B cell (primary cell): ENCODE data around the gene SPRR5. TPM values are rescaled to one million over a fixed set of nuclear protein-coding genes. Genes with fewer than 3 reads are reported as not detected.

ENCODE experiments used
- ATAC-seq: fragments of 200-7000 bp; cut with Tn5 transposase; one replicate; pipeline ENCODE4 v1.10.0; 2021; ENCODE audit warnings: low read depth, mild to moderate bottlenecking, moderate number of reproducible peaks, moderate library complexity
- CTCF ChIA-PET: fragments of 350-600 bp; sonication (Branson Sonifier 250); formaldehyde crosslinking; loops from one replicate; lab custom pipeline; 2021; ENCODE audit warnings: antibody characterized with exemption, inconsistent platforms; lab: Charles Lee
- POLR2A ChIA-PET: fragments of 350-600 bp; sonication (Branson Sonifier 250); formaldehyde crosslinking; loops from one replicate; lab custom pipeline; 2021; ENCODE audit warnings: antibody characterized with exemption; lab: Charles Lee
- DNase-seq: peaks from one replicate; pipeline ENCODE4 v3.0.0; 2013
- H2AFZ ChIP-seq: 2 replicates; pipeline ENCODE4 v1.6.1; 2012; ENCODE audit warnings: mild to moderate bottlenecking, low read depth, low read length; ENCODE audit not compliant: insufficient read depth, poor library complexity, severe bottlenecking
- H3K27ac ChIP-seq, 2 donors: 1 replicate in 1 of 2; 2 replicates in 1 of 2; pipeline ENCODE4 v1.5.1; 2012 to 2013; ENCODE audit warnings: low read length in 2 of 2, mild to moderate bottlenecking in 2 of 2, moderate library complexity in 1 of 2
- H3K27me3 ChIP-seq, 4 experiments: fragments of 200-600 bp in 1 of 4; sonication (generic) in 1 of 4; replicated peaks in 1 of 4; 1 replicate in 2 of 4; 2 replicates in 2 of 4; pipeline versions ENCODE4 v1.6.1 to v1.7.0; 2013 to 2016; ENCODE audit warnings: low read length in 3 of 4, mild to moderate bottlenecking in 2 of 4, mixed read lengths in 1 of 4, moderate library complexity in 1 of 4; ENCODE audit not compliant: insufficient read depth in 4 of 4, control insufficient read depth in 3 of 4; ENCODE audit errors: control extremely low read depth in 1 of 4
- H3K36me3 ChIP-seq, 2 experiments: replicated peaks in 1 of 2; 1 replicate in 1 of 2; 2 replicates in 1 of 2; pipeline versions ENCODE4 v1.6.1 to v1.7.1; 2013; ENCODE audit warnings: low read length in 1 of 2; ENCODE audit not compliant: insufficient read depth in 2 of 2, control insufficient read depth in 1 of 2; ENCODE audit errors: control extremely low read depth in 1 of 2, extremely low read depth in 1 of 2
- H3K4me1 ChIP-seq, 2 donors: fragments of 200-600 bp in 1 of 2; sonication (generic) in 1 of 2; 1 replicate in 1 of 2; 2 replicates in 1 of 2; pipeline versions ENCODE4 v1.5.1 to v1.6.1; 2013 to 2017; ENCODE audit warnings: low read length in 2 of 2; ENCODE audit not compliant: control insufficient read depth in 2 of 2, insufficient read depth in 2 of 2
- H3K4me2 ChIP-seq: replicated peaks from 2 replicates; pipeline ENCODE3; 2012; ENCODE audit warnings: mild to moderate bottlenecking, low read depth, low read length; ENCODE audit not compliant: poor library complexity, severe bottlenecking
- H3K4me3 ChIP-seq, 5 experiments: fragments of 200-600 bp in 1 of 5; sonication (generic) in 1 of 5; 1 replicate in 3 of 5; 2 replicates in 2 of 5; pipeline versions ENCODE4 v1.5.1 to v1.7.0; 2011 to 2016; ENCODE audit warnings: low read length in 4 of 5, mild to moderate bottlenecking in 4 of 5, low read depth in 2 of 5, control low read depth in 1 of 5, moderate library complexity in 1 of 5; ENCODE audit not compliant: insufficient read depth in 1 of 5; ENCODE audit errors: control extremely low read depth in 1 of 5, extremely low read depth in 1 of 5
- H3K79me2 ChIP-seq: fragments of 200-600 bp; sonication (generic); one replicate; pipeline ENCODE4 v1.6.0; 2016; ENCODE audit warnings: low read length; ENCODE audit not compliant: control insufficient read depth, insufficient read depth
- H3K9ac ChIP-seq: fragments of 200-600 bp; sonication (generic); 2 replicates; pipeline ENCODE4 v1.6.1; 2017; ENCODE audit warnings: mild to moderate bottlenecking, low read length, moderate library complexity
- H3K9me3 ChIP-seq, 3 donors: one replicate each; pipeline versions ENCODE4 v1.6.1 to v1.7.1; 2013; ENCODE audit warnings: low read length in 2 of 3; ENCODE audit not compliant: control insufficient read depth in 2 of 3, insufficient read depth in 1 of 3; ENCODE audit errors: control extremely low read depth in 1 of 3
- H4K20me1 ChIP-seq: 2 replicates; pipeline ENCODE4 v1.6.0; 2012; ENCODE audit warnings: mild to moderate bottlenecking, low read length; ENCODE audit not compliant: insufficient read depth, control insufficient read depth, poor library complexity, severe bottlenecking
- H3K27ac Mint-ChIP-seq: one replicate; pipeline ENCODE4 v1.8.0; 2021; ENCODE audit warnings: mixed read lengths
- H3K27me3 Mint-ChIP-seq: one replicate; pipeline ENCODE4 v1.8.0; 2021; ENCODE audit warnings: mixed read lengths
- H3K4me1 Mint-ChIP-seq: one replicate; pipeline ENCODE4 v1.8.0; 2021; ENCODE audit warnings: mixed read lengths
- H3K4me3 Mint-ChIP-seq: one replicate; pipeline ENCODE4 v1.8.0; 2021; ENCODE audit warnings: mixed read lengths
- H3K9me3 Mint-ChIP-seq: one replicate; pipeline ENCODE4 v1.8.0; 2022; ENCODE audit warnings: mixed read lengths; ENCODE audit not compliant: insufficient read depth
- CTCF ChIP-seq: fragments of 200-600 bp; IDR thresholded peaks from one replicate; pipeline ENCODE4 v1.8.0; 2022; ENCODE audit warnings: antibody characterized with exemption, mild to moderate bottlenecking
- EZH2 ChIP-seq: IDR thresholded peaks from 2 replicates; pipeline ENCODE4 v1.6.1; 2012; ENCODE audit warnings: borderline replicate concordance, low read depth, mild to moderate bottlenecking, moderate library complexity, low read length; ENCODE audit not compliant: insufficient read depth, poor library complexity, severe bottlenecking
- WGBS: methylation state at CpG from one replicate; pipeline ENCODE4 v1.1.5; 2013; ENCODE audit warnings: missing lambda C conversion rate; ENCODE audit not compliant: insufficient coverage; 5-methylcytosine and 5-hydroxymethylcytosine counted together
- intact Hi-C: fragments of 100-400 bp; cut with micrococcal nuclease; formaldehyde crosslinking; loops from one replicate; pipeline ENCODE4 v1.10.0; 2022
- polyA plus RNA-seq: library from polyadenylated mRNA; depleted of rRNA; stranded (reverse); fragments of >200 nt; gene quantifications from 2 replicates; pipeline ENCODE4 v1.2.3, GENCODE V29; 2012
- total RNA-seq, 2 donors: library from RNA; stranded (reverse); fragments of 120-200 nt in 1 of 2; gene quantifications; 1 replicate in 1 of 2; 2 replicates in 1 of 2; pipeline versions ENCODE4 v1.2.3 to v1.2.4, GENCODE V29; 2013 to 2022

The SPRR5 gene
- total and polyA plus RNA-seq, 2 donors (not counting 1 experiment from before 2014, with no cell fraction given): not detected

GRCh38 chr1:152953761-152954160 is 6.8 kb downstream of the SPRR5 start:
- DNase-seq: no peak
- no peaks in the 10 kb centered on the region for H3K79me2 ChIP-seq
- Mint-ChIP-seq H3K9me3 (no peaks in the 10 kb centered on the region), H3K27me3 (peaks cover 24% of the 10 kb centered on the region), H3K27ac (no peak overlapping the region), H3K4me1 (no peaks in the 10 kb centered on the region), H3K4me3 (no peak overlapping the region)
- TF ChIP-seq EZH2 (no peak), CTCF (no peak)
- intact Hi-C loops: no loop called here
- H3K9me3 ChIP-seq: peaks cover 0 to 3% (median 0%) of the 10 kb centered on the region in 3 donors
- no peak for ATAC-seq
- H4K20me1 ChIP-seq: no peaks in the 10 kb centered on the region
- no peak overlapping the region for H3K4me3 ChIP-seq
- no peak overlapping the region for H2AFZ ChIP-seq
- POLR2A ChIA-PET: no interaction called here
- no peak overlapping the region for H3K27ac ChIP-seq
- H3K4me1 ChIP-seq: no peaks in the 10 kb centered on the region
- no peak overlapping the region for H3K9ac ChIP-seq
- CTCF ChIA-PET: no interaction called here
- no peak overlapping the region for H3K4me2 ChIP-seq
- H3K27me3 ChIP-seq: peaks cover 0 to 2% (median 0%) of the 10 kb centered on the region in 4 experiments
- WGBS: 83% methylated on average over 4 of the region's 7 CpGs
- no peaks in the 10 kb centered on the region for H3K36me3 ChIP-seq

- WGBS: 80% methylated on average over 2 of the region's 6 CpGs
- H3K27ac ChIP-seq: no peak overlapping the region
- ATAC-seq (no peak), DNase-seq (no peak)
- Mint-ChIP-seq H3K4me3 (no peak overlapping the region), H3K9me3 (no peaks in the 10 kb centered on the region), H3K4me1 (no peaks in the 10 kb centered on the region), H3K27ac (no peak overlapping the region), H3K27me3 (peaks cover 24% of the 10 kb centered on the region)
- H4K20me1 ChIP-seq: no peaks in the 10 kb centered on the region
- H3K79me2 ChIP-seq: no peaks in the 10 kb centered on the region
- CTCF ChIA-PET: no interaction called here
- H3K4me1 ChIP-seq: no peaks in the 10 kb centered on the region
- TF ChIP-seq EZH2: no peak
- no peak for TF ChIP-seq CTCF
- peaks cover 0 to 3% (median 0%) of the 10 kb centered on the region in 3 donors for H3K9me3 ChIP-seq
- intact Hi-C loops: no loop called here
- no peak overlapping the region for H3K9ac ChIP-seq
- H2AFZ ChIP-seq: no peak overlapping the region
- no peak overlapping the region for H3K4me3 ChIP-seq
- POLR2A ChIA-PET: no interaction called here
- H3K4me2 ChIP-seq: no peak overlapping the region
- peaks cover 0 to 2% (median 0%) of the 10 kb centered on the region in 4 experiments for H3K27me3 ChIP-seq
- H3K36me3 ChIP-seq: no peaks in the 10 kb centered on the region
These were observed 7.4 kb downstream of the SPRR5 start for GRCh38 chr1:152954436-152954835.
